Stimulated activated naive CD8-positive, alpha-beta T cell treated with anti-CD3 and anti-CD28 coated beads, Interleukin-15, Interleukin-2, amounts not matched to agents 100 ng/mL and 50 ng/mL, for 24 hours (primary cell): ENCODE results near the gene RNF157.
"Not testable (repeated sequence)": the region's sequence is repeated elsewhere in the genome, so short reads cannot be mapped to it uniquely, and the experiment has no call there.

Experiments used
- H3K27ac Mint-ChIP-seq: one replicate; pipeline ENCODE4 v1.8.0; 2021; ENCODE audit warnings: mild to moderate bottlenecking, mixed read lengths
- H3K27me3 Mint-ChIP-seq: one replicate; pipeline ENCODE4 v1.8.0; 2021; ENCODE audit warnings: mixed read lengths
- H3K36me3 Mint-ChIP-seq: one replicate; pipeline ENCODE4 v1.8.0; 2021; ENCODE audit warnings: low read depth, mixed read lengths
- H3K4me1 Mint-ChIP-seq: one replicate; pipeline ENCODE4 v1.8.0; 2021; ENCODE audit warnings: low read depth, mixed read lengths
- H3K4me3 Mint-ChIP-seq: one replicate; pipeline ENCODE4 v1.8.0; 2021; ENCODE audit warnings: mild to moderate bottlenecking, mixed read lengths
- H3K9me3 Mint-ChIP-seq: one replicate; pipeline ENCODE4 v1.8.0; 2021; ENCODE audit warnings: mixed read lengths

The RNF157 gene

GRCh38 chr17:76200354-76200753 lies 39.9 kb downstream of the RNF157 start:
- H3K4me3 Mint-ChIP-seq, result peak overlapping the region; percentile 18
- H3K27ac Mint-ChIP-seq, result peak overlapping the region; percentile 97
- peaks cover 57% of the 10 kb centered on the region for H3K4me1 Mint-ChIP-seq
- H3K27me3 Mint-ChIP-seq, result no peaks in the 10 kb centered on the region
- H3K9me3 Mint-ChIP-seq, result no peaks in the 10 kb centered on the region
- peaks cover 39% of the 10 kb centered on the region for H3K36me3 Mint-ChIP-seq

- H3K4me1 Mint-ChIP-seq, result peaks cover 66% of the 10 kb centered on the region
- peak overlapping the region; percentile 25 for H3K4me3 Mint-ChIP-seq
- H3K36me3 Mint-ChIP-seq, result peaks cover 47% of the 10 kb centered on the region
- peak overlapping the region; percentile 89 for H3K27ac Mint-ChIP-seq
- H3K9me3 Mint-ChIP-seq, result no peaks in the 10 kb centered on the region
- no peaks in the 10 kb centered on the region for H3K27me3 Mint-ChIP-seq
These were observed 40.8 kb downstream of the RNF157 start for GRCh38 chr17:76199469-76199868.

DNA sequence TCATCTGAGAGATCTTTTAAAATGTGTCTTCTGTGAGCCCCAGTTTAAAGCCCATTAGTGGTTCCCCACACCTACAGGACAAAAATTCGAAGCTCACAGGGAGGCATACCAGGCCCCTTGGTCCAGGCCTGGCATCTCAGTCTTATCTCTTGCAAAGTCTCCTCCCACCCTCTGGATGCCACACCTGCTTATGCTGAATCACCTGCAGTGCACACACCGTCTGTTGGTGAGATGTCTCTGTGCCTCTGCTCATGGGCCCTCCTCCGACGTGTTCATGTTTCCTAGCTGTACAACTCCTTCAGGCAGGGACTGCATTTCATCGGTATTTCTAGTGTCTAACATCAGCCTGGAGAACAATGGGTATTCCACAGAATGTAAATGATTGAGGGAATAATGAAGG lies 41.6 kb downstream of the RNF157 start:
- Mint-ChIP-seq H3K9me3 (no peaks in the 10 kb centered on the region), H3K27me3 (no peaks in the 10 kb centered on the region), H3K36me3 (peaks cover 46% of the 10 kb centered on the region), H3K4me3 (no peak overlapping the region), H3K4me1 (peaks cover 73% of the 10 kb centered on the region), H3K27ac (peak overlapping the region; percentile 89)

DNA sequence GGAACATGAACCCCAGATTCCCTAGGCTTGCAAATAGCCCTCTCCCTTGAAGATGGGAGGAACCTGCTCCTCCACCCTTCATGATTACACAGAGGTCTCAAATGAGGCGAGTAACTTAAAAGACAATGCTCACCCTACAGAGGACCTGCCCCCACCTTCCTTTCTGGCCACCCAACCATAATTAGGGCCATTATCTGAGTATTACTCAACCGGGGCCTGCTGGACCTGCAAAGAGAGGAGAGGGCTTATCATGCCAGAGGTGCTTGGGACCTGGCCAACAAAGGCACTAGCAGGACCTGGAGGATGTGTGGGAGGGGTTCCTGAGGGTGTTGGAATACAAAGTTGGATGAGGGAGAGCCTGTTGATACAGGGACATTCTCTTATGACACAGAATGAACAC lies 42.4 kb downstream of the RNF157 start:
- Mint-ChIP-seq H3K4me1 (peaks cover 81% of the 10 kb centered on the region), H3K9me3 (no peaks in the 10 kb centered on the region), H3K27me3 (no peaks in the 10 kb centered on the region), H3K27ac (no peak overlapping the region), H3K36me3 (peaks cover 46% of the 10 kb centered on the region), H3K4me3 (no peak overlapping the region)

- Mint-ChIP-seq H3K4me3 (no peak overlapping the region), H3K4me1 (peaks cover 90% of the 10 kb centered on the region), H3K36me3 (peaks cover 46% of the 10 kb centered on the region), H3K27ac (no peak overlapping the region), H3K27me3 (no peaks in the 10 kb centered on the region), H3K9me3 (no peaks in the 10 kb centered on the region)
These were observed 43.6 kb downstream of the RNF157 start for GRCh38 chr17:76196675-76197074.

- Mint-ChIP-seq H3K9me3 (no peaks in the 10 kb centered on the region), H3K36me3 (peaks cover 42% of the 10 kb centered on the region), H3K27ac (no peak overlapping the region), H3K4me1 (peaks cover 93% of the 10 kb centered on the region), H3K27me3 (no peaks in the 10 kb centered on the region), H3K4me3 (no peak overlapping the region)
These were observed 44.8 kb downstream of the RNF157 start for GRCh38 chr17:76195281-76196096.

DNA sequence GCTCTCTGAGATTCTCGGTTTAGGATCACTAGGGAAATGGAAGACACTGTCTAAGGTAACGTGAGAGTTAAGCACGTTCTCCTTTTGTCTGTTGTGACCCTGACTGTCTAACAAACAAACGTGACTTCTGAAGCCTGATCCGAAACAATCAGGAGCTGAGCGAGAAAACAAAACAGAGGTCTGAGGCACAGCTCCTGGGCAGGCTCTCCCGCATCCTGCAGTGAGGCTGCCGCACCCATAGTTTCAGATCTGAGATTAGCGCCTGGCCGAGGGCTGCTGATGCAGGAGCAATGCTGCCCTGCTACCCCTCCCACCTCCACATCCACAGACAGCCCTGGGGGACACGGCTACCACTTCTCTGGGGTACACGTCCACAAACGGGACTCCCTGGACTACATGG lies 46.7 kb downstream of the RNF157 start:
- Mint-ChIP-seq H3K4me3 (peak overlapping the region; percentile 76), H3K27ac (peak overlapping the region; percentile 98), H3K4me1 (peaks cover 92% of the 10 kb centered on the region), H3K36me3 (peaks cover 28% of the 10 kb centered on the region), H3K27me3 (no peaks in the 10 kb centered on the region), H3K9me3 (no peaks in the 10 kb centered on the region)

GRCh38 chr17:76191896-76192295 lies 48.4 kb downstream of the RNF157 start:
- Mint-ChIP-seq H3K36me3 (peaks cover 23% of the 10 kb centered on the region), H3K4me1 (peaks cover 91% of the 10 kb centered on the region), H3K9me3 (no peaks in the 10 kb centered on the region), H3K27me3 (no peaks in the 10 kb centered on the region), H3K4me3 (peak overlapping the region; percentile 76), H3K27ac (peak overlapping the region; percentile 98)

- Mint-ChIP-seq H3K27ac (peak overlapping the region; percentile 96), H3K36me3 (peaks cover 13% of the 10 kb centered on the region), H3K4me1 (peaks cover 93% of the 10 kb centered on the region), H3K9me3 (no peaks in the 10 kb centered on the region), H3K4me3 (peak overlapping the region; percentile 69), H3K27me3 (no peaks in the 10 kb centered on the region)
These were observed 50.6 kb downstream of the RNF157 start for GRCh38 chr17:76189741-76190140.

DNA sequence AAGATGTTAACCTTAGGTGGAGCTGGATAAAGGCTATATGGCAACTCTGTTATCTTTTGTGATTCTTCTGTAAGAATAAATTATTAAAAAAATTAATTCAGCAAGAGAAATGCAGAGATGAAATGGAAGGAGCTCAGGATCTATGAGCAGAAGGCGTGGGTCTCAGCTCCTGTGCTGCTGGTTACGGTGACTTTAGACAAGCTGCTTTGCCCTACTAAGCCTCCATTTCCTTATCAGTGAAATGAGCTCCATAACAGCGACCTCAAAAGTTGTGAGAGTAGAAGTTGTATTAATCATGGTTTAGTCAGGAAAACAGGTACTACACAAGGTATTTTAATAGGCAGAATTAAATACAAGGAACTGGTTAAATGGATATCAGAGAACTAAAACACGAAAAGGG lies 51.0 kb downstream of the RNF157 start:
- Mint-ChIP-seq H3K27me3 (no peaks in the 10 kb centered on the region), H3K27ac (peak overlapping the region; percentile 96), H3K4me3 (peak overlapping the region; percentile 69), H3K4me1 (peaks cover 93% of the 10 kb centered on the region), H3K36me3 (peaks cover 8% of the 10 kb centered on the region), H3K9me3 (no peaks in the 10 kb centered on the region)

- no peaks in the 10 kb centered on the region for H3K27me3 Mint-ChIP-seq
- H3K27ac Mint-ChIP-seq, result peak overlapping the region; percentile 81
- peaks cover 5% of the 10 kb centered on the region for H3K36me3 Mint-ChIP-seq
- peaks cover 85% of the 10 kb centered on the region for H3K4me1 Mint-ChIP-seq
- H3K9me3 Mint-ChIP-seq, result no peaks in the 10 kb centered on the region
- peak overlapping the region; percentile 21 for H3K4me3 Mint-ChIP-seq
These were observed 51.9 kb downstream of the RNF157 start for GRCh38 chr17:76188213-76189016.

GRCh38 chr17:76186774-76187173 lies 53.5 kb downstream of the RNF157 start:
- not testable (repeated sequence) for H3K27me3 Mint-ChIP-seq, H3K9me3 Mint-ChIP-seq, H3K27ac Mint-ChIP-seq, H3K36me3 Mint-ChIP-seq, H3K4me3 Mint-ChIP-seq
- peaks cover 75% of the 10 kb centered on the region for H3K4me1 Mint-ChIP-seq

- Mint-ChIP-seq H3K9me3 (no peaks in the 10 kb centered on the region), H3K27me3 (no peaks in the 10 kb centered on the region), H3K4me3 (no peak overlapping the region), H3K27ac (no peak overlapping the region), H3K4me1 (peaks cover 76% of the 10 kb centered on the region), H3K36me3 (peaks cover 17% of the 10 kb centered on the region)
These were observed 56.0 kb downstream of the RNF157 start for GRCh38 chr17:76184290-76184689.

DNA sequence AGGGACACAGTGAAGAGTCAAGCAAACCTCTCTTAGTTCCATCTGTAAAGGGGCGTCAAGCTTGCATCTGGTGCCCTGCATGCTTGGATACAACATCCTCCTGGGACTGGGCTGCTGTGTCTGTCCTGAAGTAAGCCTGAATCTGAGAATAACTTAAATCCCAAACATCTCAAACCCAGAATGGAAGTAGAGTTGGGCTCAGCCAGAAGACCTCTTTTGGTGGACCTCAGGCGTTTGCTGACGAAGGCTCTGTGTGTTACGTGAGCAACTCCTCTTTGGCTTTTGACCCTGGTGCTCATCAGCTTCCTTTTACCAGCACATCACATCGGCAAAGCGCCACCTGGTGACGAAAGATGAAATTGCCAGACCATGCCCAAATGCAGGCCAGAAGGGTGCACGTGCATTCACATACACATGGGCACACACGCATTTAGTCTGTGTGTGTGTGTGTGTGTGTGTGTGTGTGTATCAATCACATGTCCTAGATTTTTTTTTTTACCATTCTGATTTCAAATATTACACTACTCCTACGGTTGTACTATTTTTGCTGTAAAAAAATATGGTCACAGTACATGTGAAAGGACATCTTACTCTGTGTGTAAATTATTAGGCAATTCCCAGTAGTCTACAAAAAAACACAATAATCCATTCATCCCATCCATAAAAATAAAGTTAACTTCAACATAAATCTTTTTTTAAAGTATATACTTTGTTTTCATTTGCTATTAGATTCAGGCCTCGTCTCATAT lies 58.1 kb downstream of the RNF157 start:
- Mint-ChIP-seq H3K4me3 (peak overlapping the region; percentile 60), H3K9me3 (no peaks in the 10 kb centered on the region), H3K27ac (peak overlapping the region; percentile 90), H3K27me3 (no peaks in the 10 kb centered on the region), H3K4me1 (peaks cover 68% of the 10 kb centered on the region), H3K36me3 (peaks cover 12% of the 10 kb centered on the region)
